GM12878 (cell line): ENCODE results near the gene ZMIZ1. TPM values are rescaled to one million over a fixed set of nuclear protein-coding genes. Genes with fewer than 3 reads are reported as not detected.
A peak's percentile ranks its signal among the peaks of the same experiment; 100 is the strongest.

Source experiments
- ATAC-seq: fragments of 200-7000 bp; cut with Tn5 transposase; 3 replicates; pipeline ENCODE4 v1.9.1; 2020; ENCODE audit warnings: mild to moderate bottlenecking, moderate library complexity
- BruUV-seq: library from RNA; stranded (reverse); fragments of 400-500 nt; replicated peaks from 2 replicates; lab custom pipeline; 2021; lab: Mats Ljungman, UMichigan
- CTCF ChIA-PET: fragments of 300-600 bp; sonication (Branson Sonifier 250); formaldehyde crosslinking; extraction: SDS; loops from one replicate; lab custom pipeline; 2021; ENCODE audit warnings: inconsistent platforms; lab: Yijun Ruan, JAX
- POLR2A ChIA-PET: fragments of 350-600 bp; formaldehyde crosslinking; extraction: SDS; loops from one replicate; lab custom pipeline; 2021; ENCODE audit warnings: inconsistent platforms; lab: Charles Lee
- RAD21 ChIA-PET: fragments of 300-600 bp; sonication (Branson Sonifier 250); formaldehyde crosslinking; loops from one replicate; lab custom pipeline; 2023; ENCODE audit warnings: antibody characterized with exemption; ENCODE audit not compliant: unreplicated experiment; lab: Charles Lee
- SMC1A ChIA-PET: fragments of 300-600 bp; sonication (Branson Sonifier 250); formaldehyde crosslinking; loops from one replicate; lab custom pipeline; 2023; ENCODE audit not compliant: unreplicated experiment, uncharacterized antibody; lab: Charles Lee
- DNase-seq: peaks from one replicate; pipeline ENCODE4 v3.0.0-alpha.2; 2011; ENCODE audit warnings: low read depth, low spot score
- FAIRE-seq: peaks from 3 replicates; lab custom pipeline; 2011; peaks lifted over from hg19 to GRCh38; lab: Jason Lieb, UNC
- H2AFZ ChIP-seq: 2 replicates; pipeline ENCODE4 v1.6.0; 2011; ENCODE audit warnings: low read depth, low read length, control low read depth; ENCODE audit not compliant: control insufficient read depth
- H3K27ac ChIP-seq: 2 replicates; pipeline ENCODE4 v1.5.1; 2011; ENCODE audit warnings: control low read depth; ENCODE audit not compliant: control insufficient read depth, insufficient read depth
- H3K27me3 ChIP-seq, 2 experiments: replicated peaks in 1 of 2; 2 replicates each; pipeline versions ENCODE4 v1.6.0 to v1.6.1; 2011; ENCODE audit warnings: low read length in 1 of 2; ENCODE audit not compliant: control insufficient read depth in 2 of 2, insufficient read depth in 2 of 2
- H3K36me3 ChIP-seq, 2 experiments: 2 replicates each; pipeline ENCODE4 v1.5.1; 2011; ENCODE audit warnings: low read length in 1 of 2; ENCODE audit not compliant: control insufficient read depth in 2 of 2, insufficient read depth in 2 of 2
- H3K4me1 ChIP-seq: 2 replicates; pipeline ENCODE4 v1.6.1; 2011; ENCODE audit warnings: mild to moderate bottlenecking, low read length, moderate library complexity, mixed read lengths; ENCODE audit not compliant: control insufficient read depth, insufficient read depth
- H3K4me2 ChIP-seq: 2 replicates; pipeline ENCODE4 v1.6.0; 2011; ENCODE audit warnings: control low read depth; ENCODE audit not compliant: control insufficient read depth, insufficient read depth
- H3K4me3 ChIP-seq: fragments of 200-600 bp; sonication (generic); 2 replicates; pipeline ENCODE4 v1.5.1; 2016
- H3K79me2 ChIP-seq: 2 replicates; pipeline ENCODE4 v1.6.0; 2011; ENCODE audit warnings: low read length; ENCODE audit not compliant: control insufficient read depth, insufficient read depth
- H3K9ac ChIP-seq: 2 replicates; pipeline ENCODE4 v1.8.0; 2011; ENCODE audit warnings: low read length, control low read depth, mixed read lengths; ENCODE audit not compliant: control insufficient read depth, insufficient read depth
- H3K9me3 ChIP-seq: replicated peaks from 3 replicates; pipeline ENCODE4 v1.5.1; 2011; ENCODE audit warnings: mild to moderate bottlenecking, low read length; ENCODE audit not compliant: control insufficient read depth, insufficient read depth
- H4K20me1 ChIP-seq: 2 replicates; pipeline ENCODE4 v1.6.0; 2011; ENCODE audit not compliant: control insufficient read depth, insufficient read depth
- BRCA1 ChIP-seq: IDR thresholded peaks from 2 replicates; pipeline ENCODE4 v1.6.1; 2011; ENCODE audit warnings: low read depth, low read length, improper control_type of control experiment
- EGR1 ChIP-seq, 2 experiments: IDR thresholded peaks; 1 replicate in 1 of 2; 2 replicates in 1 of 2; pipeline ENCODE4 v1.6.1; 2011 to 2012; ENCODE audit warnings: low read depth in 2 of 2, low read length in 2 of 2, borderline replicate concordance in 1 of 2, mild to moderate bottlenecking in 1 of 2, moderate library complexity in 1 of 2
- ESRRA ChIP-seq: IDR thresholded peaks from 2 replicates; pipeline ENCODE4 v1.6.1; 2012; ENCODE audit warnings: mild to moderate bottlenecking, low read length, improper control_type of control experiment
- IKZF1 ChIP-seq: fragments of 450-650 bp; conservative IDR thresholded peaks from 2 replicates; pipeline ENCODE4 v1.6.1; 2017; ENCODE audit warnings: antibody characterized with exemption, mild to moderate bottlenecking
- IKZF2 ChIP-seq, 2 experiments: fragments of 450-650 bp; IDR thresholded peaks; 2 replicates each; pipeline ENCODE4 v1.6.1; 2017; ENCODE audit warnings: mild to moderate bottlenecking in 2 of 2, moderate library complexity in 2 of 2
- IRF3 ChIP-seq: fragments of 450-650 bp; IDR thresholded peaks from 2 replicates; pipeline ENCODE4 v1.6.1; 2014; ENCODE audit warnings: mild to moderate bottlenecking
- PML ChIP-seq: IDR thresholded peaks from 2 replicates; pipeline ENCODE4 v1.6.1; 2012; ENCODE audit warnings: low read length, inconsistent platforms
- RAD21 ChIP-seq: IDR thresholded peaks from 2 replicates; pipeline ENCODE4 v1.6.1; 2011; ENCODE audit warnings: mild to moderate bottlenecking, low read depth, low read length, moderate library complexity; ENCODE audit not compliant: insufficient read depth
- RELA ChIP-seq: fragments of 450-650 bp; IDR thresholded peaks from 2 replicates; pipeline ENCODE4 v1.8.0; 2014; ENCODE audit warnings: borderline replicate concordance; ENCODE audit not compliant: partially characterized antibody
- SMAD1 ChIP-seq: fragments of 450-650 bp; IDR thresholded peaks from 2 replicates; pipeline ENCODE4 v1.6.1; 2018; ENCODE audit warnings: mild to moderate bottlenecking, low read depth; ENCODE audit not compliant: partially characterized antibody
- SREBF1 ChIP-seq: IDR thresholded peaks from 2 replicates; pipeline ENCODE4 v1.6.1; 2012; ENCODE audit warnings: mild to moderate bottlenecking, low read length
- TCF3 ChIP-seq: IDR thresholded peaks from 2 replicates; pipeline ENCODE4 v1.6.1; 2012; ENCODE audit warnings: low read depth, mild to moderate bottlenecking, low read length, borderline replicate concordance; ENCODE audit not compliant: insufficient read depth
- YBX1 ChIP-seq: fragments of 450-650 bp; IDR thresholded peaks from 2 replicates; pipeline ENCODE4 v1.6.1; 2016; ENCODE audit warnings: antibody characterized with exemption
- WGBS: methylation state at CpG from one replicate; pipeline ENCODE4 v1.1.6; 2016; ENCODE audit warnings: low lambda C conversion rate; ENCODE audit not compliant: insufficient replicate concordance, insufficient coverage; ENCODE audit errors: missing lambda C conversion rate; 5-methylcytosine and 5-hydroxymethylcytosine counted together
- in situ Hi-C: fragments of 300-500 bp; cut with MboI; formaldehyde crosslinking; loops from 9 replicates; pipeline ENCODE4 v1.14.3; 2018; ENCODE audit warnings: mixed read lengths
- intact Hi-C: fragments of 100-400 bp; cut with micrococcal nuclease; formaldehyde crosslinking; loops from one replicate; pipeline ENCODE4 v1.14.2; 2022; ENCODE audit not compliant: unreplicated experiment
- polyA plus RNA-seq, 11 experiments: library from polyadenylated mRNA; depleted of rRNA in 4 of 11; unstranded in 6 of 11; stranded (reverse) in 5 of 11; fragments of >200 nt; fragmentation: Nextera tagmentation in 4 of 11; fragmentation: Illumina TruSeq in 1 of 11; extraction: Ambion mirVana in 4 of 11; extraction: Trizol in 1 of 11; gene quantifications; 1 replicate in 1 of 11; 2 replicates in 10 of 11; pipeline versions ENCODE4 v1.2.1 to v1.2.3, GENCODE V29; 2011 to 2016; ENCODE audit warnings: inconsistent platforms in 2 of 11, missing spikeins in 2 of 11, low read depth in 1 of 11
- total RNA-seq, 4 experiments: library from RNA; depleted of rRNA in 3 of 4; stranded (reverse); fragments of >200 nt in 3 of 4; fragmentation: Illumina TruSeq in 1 of 4; extraction: Trizol in 1 of 4; gene quantifications; 2 replicates each; pipeline versions ENCODE4 v1.2.1 to v1.2.3, GENCODE V29; 2013 to 2021
- TF ChIP-seq, protein P1 (sequence below): fragments of 450-650 bp; IDR thresholded peaks from 2 replicates; pipeline ENCODE4 v1.6.1; 2017; ENCODE audit warnings: mild to moderate bottlenecking, moderate library complexity
- TF ChIP-seq, protein P2 (sequence below): IDR thresholded peaks from 2 replicates; pipeline ENCODE4 v1.6.1; 2011; ENCODE audit warnings: borderline replicate concordance, low read depth, mild to moderate bottlenecking, moderate library complexity, mixed read lengths, low read length; ENCODE audit not compliant: insufficient read depth; ENCODE audit errors: extremely low read length

Gene ZMIZ1
- total and polyA plus RNA-seq, 10 of the 15 experiments (the other 5 are each of a cell fraction or from before 2014, with no cell fraction given), result 3.1 to 82.3 (median 14.9) TPM

DNA sequence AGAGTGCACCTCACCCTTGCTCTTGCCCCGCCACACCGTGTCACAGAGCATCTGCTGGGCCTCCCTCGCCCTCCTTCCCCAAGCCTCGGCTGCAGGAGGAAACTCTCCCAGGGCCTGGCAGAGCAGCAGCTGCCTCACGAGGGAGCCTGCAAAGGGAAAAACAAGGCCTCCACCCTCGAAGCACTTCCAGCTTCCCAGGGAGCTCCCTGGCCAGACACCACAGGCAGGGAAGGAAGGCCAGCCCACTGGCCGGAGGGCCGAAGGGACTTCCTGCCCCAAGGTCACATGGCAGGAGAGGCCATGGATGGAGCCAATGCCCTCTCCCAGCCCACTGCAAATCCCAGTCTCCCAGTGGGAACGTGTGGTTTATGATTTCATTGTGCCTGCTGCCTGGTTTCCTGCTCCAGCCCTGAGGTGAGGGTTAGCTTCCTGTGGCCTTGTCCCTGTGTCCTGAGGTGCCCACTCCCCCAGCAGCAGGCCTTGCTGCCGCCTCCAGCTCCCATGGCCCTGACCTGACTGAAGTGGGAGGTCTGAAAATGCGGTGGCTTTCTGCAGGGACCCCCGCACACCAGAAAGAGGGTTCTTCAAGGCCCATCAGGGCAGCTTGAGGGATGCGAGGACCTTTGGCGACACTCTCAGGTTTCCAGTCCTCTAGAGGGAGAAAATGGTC lies 178.0 kb downstream of the ZMIZ1 start:
- ChIA-PET SMC1A (interaction anchor here (1.2 to 9.5 kb wide), 4 partner anchors 15 to 75 kb away, joined by 3 to 115 read pairs (median 58); no protein-coding TSS in a partner anchor), RAD21 (interaction anchor here (0.5 to 11.1 kb wide), 6 partner anchors 19 to 1214 kb away, joined by 3 to 165 read pairs (median 22); partner anchors contain the start of gene PPIF), CTCF (interaction anchor here (0.7 to 8.5 kb wide), 10 partner anchors 20 to 221 kb away, joined by 3 to 67 read pairs (median 4); no protein-coding TSS in a partner anchor), POLR2A (interaction anchor here (0.7 to 12.4 kb wide), 4 partner anchors 39 to 176 kb away, joined by 3 to 100 read pairs (median 3); no protein-coding TSS in a partner anchor)
- intact Hi-C loops, result no loop called here
- in situ Hi-C loops, result no loop called here
- peak overlapping the region; percentile 93 for H3K9ac ChIP-seq
- H3K4me3 ChIP-seq, result peak overlapping the region; percentile 80
- WGBS, result 4% methylated on average over 14 of the region's 14 CpGs
- H3K27me3 ChIP-seq, result no peaks in the 10 kb centered on the region
- peaks cover 72% of the 10 kb centered on the region for H3K4me1 ChIP-seq
- ATAC-seq (no peak), FAIRE-seq (no peak), DNase-seq (no peak)
- peaks cover 0 to 6% of the 10 kb centered on the region in 2 experiments; a peak in 1 of 4 replicates for H3K36me3 ChIP-seq
- no peak overlapping the region for H2AFZ ChIP-seq
- no peaks in the 10 kb centered on the region for H3K9me3 ChIP-seq
- H4K20me1 ChIP-seq, result no peaks in the 10 kb centered on the region
- BruUV-seq, result no TSS peak
- peak overlapping the region; percentile 96 for H3K4me2 ChIP-seq
- H3K27ac ChIP-seq, result peak overlapping the region; percentile 92
- H3K79me2 ChIP-seq, result peaks cover 92% of the 10 kb centered on the region
- TF ChIP-seq SMAD1 (no peak), BRCA1 (no peak), IKZF1 (no peak; the same call in 1 of the 2 replicates), IKZF2 (IDR thresholded peaks at IDR 0.05) (0 out of 4 replicates have a peak, but pooled peaks of 1 of the 2 experiments have one; percentile 14), PML (no peak), RELA (no peak), SREBF1 (no peak), ESRRA (no peak), IRF3 (no peak), YBX1 (no peak), EGR1 (IDR thresholded peaks at IDR 0.05; ENCODE audit: borderline replicate concordance in 1 of 2, low read depth in 2 of 2, low read length in 2 of 2) (no peak), TCF3 (no peak), RAD21 (no peak)
- TF ChIP-seq, protein P1, sequence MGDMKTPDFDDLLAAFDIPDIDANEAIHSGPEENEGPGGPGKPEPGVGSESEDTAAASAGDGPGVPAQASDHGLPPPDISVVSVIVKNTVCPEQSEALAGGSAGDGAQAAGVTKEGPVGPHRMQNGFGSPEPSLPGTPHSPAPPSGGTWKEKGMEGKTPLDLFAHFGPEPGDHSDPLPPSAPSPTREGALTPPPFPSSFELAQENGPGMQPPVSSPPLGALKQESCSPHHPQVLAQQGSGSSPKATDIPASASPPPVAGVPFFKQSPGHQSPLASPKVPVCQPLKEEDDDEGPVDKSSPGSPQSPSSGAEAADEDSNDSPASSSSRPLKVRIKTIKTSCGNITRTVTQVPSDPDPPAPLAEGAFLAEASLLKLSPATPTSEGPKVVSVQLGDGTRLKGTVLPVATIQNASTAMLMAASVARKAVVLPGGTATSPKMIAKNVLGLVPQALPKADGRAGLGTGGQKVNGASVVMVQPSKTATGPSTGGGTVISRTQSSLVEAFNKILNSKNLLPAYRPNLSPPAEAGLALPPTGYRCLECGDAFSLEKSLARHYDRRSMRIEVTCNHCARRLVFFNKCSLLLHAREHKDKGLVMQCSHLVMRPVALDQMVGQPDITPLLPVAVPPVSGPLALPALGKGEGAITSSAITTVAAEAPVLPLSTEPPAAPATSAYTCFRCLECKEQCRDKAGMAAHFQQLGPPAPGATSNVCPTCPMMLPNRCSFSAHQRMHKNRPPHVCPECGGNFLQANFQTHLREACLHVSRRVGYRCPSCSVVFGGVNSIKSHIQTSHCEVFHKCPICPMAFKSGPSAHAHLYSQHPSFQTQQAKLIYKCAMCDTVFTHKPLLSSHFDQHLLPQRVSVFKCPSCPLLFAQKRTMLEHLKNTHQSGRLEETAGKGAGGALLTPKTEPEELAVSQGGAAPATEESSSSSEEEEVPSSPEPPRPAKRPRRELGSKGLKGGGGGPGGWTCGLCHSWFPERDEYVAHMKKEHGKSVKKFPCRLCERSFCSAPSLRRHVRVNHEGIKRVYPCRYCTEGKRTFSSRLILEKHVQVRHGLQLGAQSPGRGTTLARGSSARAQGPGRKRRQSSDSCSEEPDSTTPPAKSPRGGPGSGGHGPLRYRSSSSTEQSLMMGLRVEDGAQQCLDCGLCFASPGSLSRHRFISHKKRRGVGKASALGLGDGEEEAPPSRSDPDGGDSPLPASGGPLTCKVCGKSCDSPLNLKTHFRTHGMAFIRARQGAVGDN, result peak; percentile 32; the same call in 1 of the 2 replicates
- TF ChIP-seq, protein P2, sequence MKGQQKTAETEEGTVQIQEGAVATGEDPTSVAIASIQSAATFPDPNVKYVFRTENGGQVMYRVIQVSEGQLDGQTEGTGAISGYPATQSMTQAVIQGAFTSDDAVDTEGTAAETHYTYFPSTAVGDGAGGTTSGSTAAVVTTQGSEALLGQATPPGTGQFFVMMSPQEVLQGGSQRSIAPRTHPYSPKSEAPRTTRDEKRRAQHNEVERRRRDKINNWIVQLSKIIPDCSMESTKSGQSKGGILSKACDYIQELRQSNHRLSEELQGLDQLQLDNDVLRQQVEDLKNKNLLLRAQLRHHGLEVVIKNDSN, result peak; percentile 15
